Liver (tissue), 9 donors: ENCODE measurements around the gene OARD1. TPM values are rescaled to one million over a fixed set of nuclear protein-coding genes. Genes with fewer than 3 reads are reported as not detected.

Experiments used
- DNase-seq: peaks from one replicate; pipeline ENCODE4 v3.0.0-alpha.2; 2017; ENCODE audit warnings: low spot score
- H3K27ac ChIP-seq, 2 donors: one replicate each; pipeline ENCODE4 v1.7.0; 2013; ENCODE audit warnings: inconsistent platforms in 2 of 2, low read length in 2 of 2, control low read depth in 1 of 2, low read depth in 1 of 2, mild to moderate bottlenecking in 1 of 2
- H3K27me3 ChIP-seq, 4 donors: one replicate each; pipeline versions ENCODE4 v1.6.1 to v1.7.0; 2013; ENCODE audit warnings: low read length in 3 of 4, inconsistent platforms in 1 of 4, mild to moderate bottlenecking in 1 of 4, moderate library complexity in 1 of 4; ENCODE audit not compliant: control insufficient read depth in 4 of 4, insufficient read depth in 4 of 4
- H3K36me3 ChIP-seq, 4 donors: one replicate each; pipeline versions ENCODE4 v1.6.1 to v1.7.0; 2013; ENCODE audit warnings: low read length in 3 of 4, mild to moderate bottlenecking in 3 of 4, low read depth in 1 of 4, moderate library complexity in 1 of 4; ENCODE audit not compliant: control insufficient read depth in 4 of 4, insufficient read depth in 3 of 4
- H3K4me1 ChIP-seq, 4 donors: one replicate each; pipeline versions ENCODE4 v1.6.1 to v1.7.0; 2013; ENCODE audit warnings: low read length in 3 of 4, mild to moderate bottlenecking in 3 of 4, moderate library complexity in 1 of 4; ENCODE audit not compliant: control insufficient read depth in 4 of 4, insufficient read depth in 4 of 4
- H3K4me3 ChIP-seq, 3 donors: one replicate each; pipeline versions ENCODE4 v1.6.1 to v1.7.0; 2013; ENCODE audit warnings: low read length in 3 of 3, control low read depth in 1 of 3, low read depth in 1 of 3, mild to moderate bottlenecking in 1 of 3
- H3K9ac ChIP-seq, 2 donors: one replicate each; pipeline ENCODE4 v1.7.0; 2013; ENCODE audit warnings: low read length in 2 of 2, mild to moderate bottlenecking in 2 of 2, moderate library complexity in 2 of 2, control low read depth in 1 of 2, low read depth in 1 of 2
- H3K9me3 ChIP-seq, 4 donors: one replicate each; pipeline versions ENCODE4 v1.6.1 to v1.7.0; 2013; ENCODE audit warnings: low read length in 3 of 4; ENCODE audit not compliant: control insufficient read depth in 4 of 4
- ATF3 ChIP-seq: IDR thresholded peaks from 2 replicates; pipeline ENCODE4 v1.6.1; 2016; ENCODE audit warnings: antibody characterized with exemption
- CTCF ChIP-seq: fragments of 150-350 bp; IDR thresholded peaks from 2 replicates; pipeline ENCODE4 v1.5.1; 2017; ENCODE audit warnings: improper control_type of control experiment, low read depth, low read length; ENCODE audit not compliant: missing input control
- EGR1 ChIP-seq, 2 donors: IDR thresholded peaks; 2 replicates each; pipeline ENCODE4 v1.6.1; 2016 to 2018; ENCODE audit warnings: antibody characterized with exemption in 2 of 2, low read depth in 2 of 2
- FOXA1 ChIP-seq: IDR thresholded peaks from 2 replicates; pipeline ENCODE4 v1.6.1; 2016; ENCODE audit warnings: antibody characterized with exemption
- FOXA2 ChIP-seq: IDR thresholded peaks from 2 replicates; pipeline ENCODE4 v1.6.1; 2016; ENCODE audit warnings: antibody characterized with exemption
- GABPA ChIP-seq, 2 donors: IDR thresholded peaks in 1 of 2; conservative IDR thresholded peaks in 1 of 2; 2 replicates each; pipeline ENCODE4 v1.6.1; 2016; ENCODE audit warnings: antibody characterized with exemption in 2 of 2, mild to moderate bottlenecking in 1 of 2, moderate library complexity in 1 of 2
- HNF4A ChIP-seq, 2 donors: conservative IDR thresholded peaks; 2 replicates each; pipeline ENCODE4 v1.6.1; 2016; ENCODE audit warnings: antibody characterized with exemption in 2 of 2, mild to moderate bottlenecking in 2 of 2
- HNF4G ChIP-seq: IDR thresholded peaks from 2 replicates; pipeline ENCODE4 v1.6.1; 2016; ENCODE audit warnings: antibody characterized with exemption
- JUND ChIP-seq, 2 donors: IDR thresholded peaks; 2 replicates each; pipeline ENCODE4 v1.6.1; 2016; ENCODE audit warnings: antibody characterized with exemption in 2 of 2
- MAX ChIP-seq: IDR thresholded peaks from 2 replicates; pipeline ENCODE4 v1.6.1; 2016; ENCODE audit warnings: antibody characterized with exemption
- NR2F2 ChIP-seq: IDR thresholded peaks from 2 replicates; pipeline ENCODE4 v1.6.1; 2016; ENCODE audit warnings: antibody characterized with exemption
- RAD21 ChIP-seq, 2 donors: IDR thresholded peaks; 2 replicates each; pipeline ENCODE4 v1.6.1; 2016; ENCODE audit warnings: antibody characterized with exemption in 2 of 2, mild to moderate bottlenecking in 2 of 2
- REST ChIP-seq: IDR thresholded peaks from 2 replicates; pipeline ENCODE4 v1.6.1; 2016; ENCODE audit warnings: antibody characterized with exemption, mild to moderate bottlenecking
- RXRA ChIP-seq, 2 donors: IDR thresholded peaks; 2 replicates each; pipeline ENCODE4 v1.6.1; 2017 to 2018; ENCODE audit warnings: antibody characterized with exemption in 2 of 2, mild to moderate bottlenecking in 1 of 2
- SP1 ChIP-seq: IDR thresholded peaks from 2 replicates; pipeline ENCODE4 v1.6.1; 2018; ENCODE audit warnings: antibody characterized with exemption, mild to moderate bottlenecking
- TAF1 ChIP-seq: conservative IDR thresholded peaks from 2 replicates; pipeline ENCODE4 v1.6.1; 2016; ENCODE audit warnings: antibody characterized with exemption, mild to moderate bottlenecking
- YY1 ChIP-seq: IDR thresholded peaks from 2 replicates; pipeline ENCODE4 v1.6.1; 2016; ENCODE audit warnings: antibody characterized with exemption, mild to moderate bottlenecking
- ZBTB33 ChIP-seq: IDR thresholded peaks from 2 replicates; pipeline ENCODE4 v1.6.1; 2016; ENCODE audit warnings: antibody characterized with exemption
- WGBS: extraction: QIAGEN DNeasy Blood & Tissue Kit; methylation state at CpG from one replicate; pipeline ENCODE4 v1.1.7; 2013; 5-methylcytosine and 5-hydroxymethylcytosine counted together
- polyA plus RNA-seq, 2 donors: library from polyadenylated mRNA; stranded (reverse) in 1 of 2; unstranded in 1 of 2; fragments of 200-250 nt in 1 of 2; fragments of >200 nt in 1 of 2; fragmentation: Nextera tagmentation in 1 of 2; extraction: Ambion mirVana in 1 of 2; gene quantifications; one replicate each; pipeline versions ENCODE4 v1.2.1 to v1.2.3, GENCODE V29; 2013 to 2015
- total RNA-seq, 2 donors: library from RNA; depleted of rRNA; stranded (reverse); fragments of >200 nt; gene quantifications; one replicate each; pipeline ENCODE4 v1.2.3, GENCODE V29; 2014
- donor health status: healthy.
- donor health status: healthy.
- donor health status: healthy.
- donor health status: healthy.
- donor health status: healthy.

The OARD1 gene
- total and polyA plus RNA-seq, 4 donors = 20.1 to 28.6 (median 23.0) TPM

- TF ChIP-seq YY1 (no peak), RXRA (IDR thresholded peaks at IDR 0.05) (no peak), NR2F2 (no peak), GABPA (IDR thresholded peaks at IDR 0.05 in 1 of 2, conservative IDR thresholded peaks at IDR 0.05 in 1 of 2) (no peak)
- Histone ChIP-seq H3K4me1 (peaks cover 1 to 36% (median 29%) of the 10 kb centered on the region in 4 donors), H3K27ac (peak overlapping the region in 1 of 2 donors; percentile 99), H3K4me3 (no peak overlapping the region), H3K27me3 (no peaks in the 10 kb centered on the region), H3K36me3 (peaks cover 5 to 17% (median 8%) of the 10 kb centered on the region in 4 donors), H3K9ac (no peak overlapping the region), H3K9me3 (no peaks in the 10 kb centered on the region)
- DNase-seq = no peak
- WGBS = 93% methylated on average over 4 of the region's 4 CpGs
Measured at GRCh38 chr6:41075651-41076626, 3.8 kb upstream of the OARD1 start.

GRCh38 chr6:41074692-41075436 lies 2.7 kb upstream of the OARD1 start:
- Histone ChIP-seq H3K36me3 (peaks cover 0 to 7% (median 2%) of the 10 kb centered on the region in 4 donors), H3K9ac (peak overlapping the region in 1 of 2 donors; percentile 40), H3K4me3 (peak overlapping the region; percentile 84 to 93 (median 84)), H3K27me3 (no peaks in the 10 kb centered on the region), H3K27ac (peak overlapping the region; percentile 99 to 100), H3K4me1 (peaks cover 1 to 42% (median 34%) of the 10 kb centered on the region in 4 donors), H3K9me3 (no peaks in the 10 kb centered on the region)
- 26% methylated on average over 11 of the region's 11 CpGs for WGBS
- DNase-seq = no peak
- TF ChIP-seq CTCF = no peak
- no peak for TF ChIP-seq YY1
- peak; percentile 24 for TF ChIP-seq REST
- no peak for TF ChIP-seq SP1
- peak; percentile 7 for TF ChIP-seq MAX
- no peak for TF ChIP-seq ZBTB33
- TF ChIP-seq HNF4G = no peak
- TF ChIP-seq GABPA (IDR thresholded peaks at IDR 0.05 in 1 of 2, conservative IDR thresholded peaks at IDR 0.05 in 1 of 2) = no peak
- no peak for TF ChIP-seq NR2F2
- peak; percentile 12 to 34 for TF ChIP-seq RAD21 (IDR thresholded peaks at IDR 0.05)
- TF ChIP-seq JUND (IDR thresholded peaks at IDR 0.05) = no peak
- TF ChIP-seq TAF1 = no peak
- peak in 1 of 2 donors; percentile 25 for TF ChIP-seq EGR1 (IDR thresholded peaks at IDR 0.05; ENCODE audit: low read depth in 2 of 2)
- TF ChIP-seq HNF4A (conservative IDR thresholded peaks at IDR 0.05) = peak; percentile 38 to 49
- peak; percentile 17 for TF ChIP-seq FOXA2
- TF ChIP-seq ATF3 = peak; percentile 16
- no peak for TF ChIP-seq FOXA1
- peak; percentile 14 to 40 for TF ChIP-seq RXRA (IDR thresholded peaks at IDR 0.05)
